ENCODE data around the gene CRHR1.

CRHR1 gene

GRCh38 chr17:45790296-45790922 lies 6.3 kb downstream of the CRHR1 start:
- DNase-seq: no peak

- no peak for DNase-seq
Measured at GRCh38 chr17:45791041-45791582, 7.0 kb downstream of the CRHR1 start.

- DNase-seq: no peak
Measured at GRCh38 chr17:45791935-45792334, 7.8 kb downstream of the CRHR1 start.

GRCh38 chr17:45792437-45792836 lies 8.3 kb downstream of the CRHR1 start:
- no peak for DNase-seq

- no peak for DNase-seq
Measured at GRCh38 chr17:45792995-45793755, 9.1 kb downstream of the CRHR1 start.

- DNase-seq: no peak
Measured at GRCh38 chr17:45793999-45794540, 9.9 kb downstream of the CRHR1 start.

GRCh38 chr17:45794840-45795239 lies 10.7 kb downstream of the CRHR1 start:
- no peak for DNase-seq

- DNase-seq: no peak
Measured at GRCh38 chr17:45800816-45801215, 16.7 kb downstream of the CRHR1 start.

- DNase-seq: no peak
Measured at GRCh38 chr17:45801421-45801820, 17.3 kb downstream of the CRHR1 start.

- DNase-seq: no peak
Measured at GRCh38 chr17:45808845-45809244, 24.7 kb downstream of the CRHR1 start.

- DNase-seq: no peak
Measured at GRCh38 chr17:45809499-45809898, 25.4 kb downstream of the CRHR1 start.

- DNase-seq: peak; percentile 17
Measured at GRCh38 chr17:45812102-45812501, 28.0 kb downstream of the CRHR1 start.

DNA sequence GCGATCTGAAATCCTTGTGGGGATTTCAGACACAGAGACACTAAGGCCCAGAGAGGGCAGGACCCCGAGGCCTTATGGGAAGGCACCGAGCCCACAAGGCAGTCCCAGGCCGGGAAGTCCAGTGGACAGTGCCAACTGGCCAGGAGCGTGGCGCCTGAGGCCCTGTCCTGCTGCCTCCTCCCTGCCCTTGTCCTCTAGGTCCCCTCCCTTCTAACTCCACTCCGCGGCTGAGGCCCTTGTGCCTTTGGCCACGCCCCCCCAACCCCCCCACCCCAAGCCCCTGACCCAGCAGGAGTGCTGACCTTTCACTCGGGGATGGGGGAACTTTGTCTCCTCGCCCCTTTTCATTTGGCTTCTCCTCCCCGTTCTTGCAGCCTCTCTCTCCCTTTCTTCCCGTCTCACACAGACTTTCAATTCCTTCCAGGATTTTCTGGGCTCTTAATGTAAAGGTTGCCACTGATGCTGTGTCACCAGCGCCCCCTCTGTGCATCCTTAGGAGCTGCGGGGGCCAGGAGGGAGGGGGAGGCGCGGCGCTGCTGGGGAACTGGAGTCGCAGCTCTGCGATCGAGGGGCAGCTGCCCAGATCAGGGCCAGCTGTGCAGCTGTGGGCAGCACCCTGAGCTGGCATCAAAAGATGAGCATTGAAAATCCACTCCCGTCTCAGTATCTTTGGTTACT lies 29.1 kb downstream of the CRHR1 start:
- DNase-seq: no peak

DNA sequence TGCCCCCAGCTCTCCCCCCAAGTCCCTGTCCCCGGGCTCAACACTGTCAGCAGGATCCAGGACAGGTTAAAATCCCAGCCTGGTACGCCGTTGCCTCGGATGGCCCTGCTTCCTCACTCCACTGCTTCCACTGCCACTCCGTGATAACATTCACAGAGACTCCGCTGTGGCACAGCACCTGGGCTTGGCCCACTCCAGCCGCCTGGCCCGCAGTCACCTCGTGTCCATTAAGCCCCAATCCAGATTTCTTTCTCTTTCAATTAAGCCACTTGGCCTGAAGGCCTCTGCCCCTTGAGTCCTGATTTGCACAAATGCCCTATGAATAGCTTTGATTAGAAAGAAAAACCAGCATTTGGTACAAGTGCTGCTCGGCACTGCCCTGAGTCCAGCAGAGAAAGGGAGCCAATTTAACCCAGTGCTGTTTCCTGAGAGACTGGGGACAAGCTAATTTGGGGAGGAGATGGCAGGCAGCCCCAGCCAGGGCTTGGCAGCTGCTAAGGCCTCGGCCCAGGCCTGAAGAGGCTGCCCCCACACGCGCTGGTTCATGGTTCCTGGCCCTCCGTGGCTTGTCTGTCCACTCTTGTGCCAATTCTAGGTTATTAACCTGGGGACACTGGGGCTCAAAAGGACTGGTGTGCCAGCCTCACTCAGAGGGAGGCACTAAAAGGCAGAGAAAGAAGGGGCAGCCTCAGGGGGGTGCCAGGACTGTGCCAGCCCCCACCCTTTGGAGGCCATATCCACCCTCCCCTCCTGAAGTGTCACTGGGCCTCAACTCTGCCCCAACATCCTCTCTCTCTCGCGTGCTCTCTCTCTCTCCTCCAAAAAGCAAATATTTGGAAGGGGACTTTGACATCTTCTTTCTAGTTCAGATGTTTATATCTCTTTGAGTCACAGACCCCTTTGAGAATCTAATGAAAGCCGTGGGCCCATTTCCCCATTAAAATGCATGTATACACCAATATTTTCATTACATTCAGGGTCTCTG lies 30.8 kb downstream of the CRHR1 start:
- DNase-seq: no peak

DNA sequence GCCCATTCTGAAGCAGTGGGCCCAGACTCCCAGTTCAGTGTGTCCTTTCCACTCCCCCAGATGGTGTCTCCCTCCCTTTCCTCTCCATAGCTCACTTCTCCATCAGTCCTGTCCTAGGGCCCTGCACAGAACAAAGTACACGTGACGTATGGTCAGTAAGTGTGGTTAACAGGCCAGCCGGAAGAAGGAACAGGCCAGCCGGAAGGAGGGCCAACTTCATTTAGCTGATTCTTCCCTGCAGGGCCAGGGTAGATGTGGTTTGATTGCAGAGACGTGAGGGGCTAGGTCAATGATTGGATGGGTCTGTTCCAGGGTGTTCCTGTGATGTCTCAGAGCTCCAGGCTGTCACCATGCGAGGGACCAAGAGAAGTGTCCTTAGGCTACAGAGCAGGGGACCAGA lies 31.6 kb downstream of the CRHR1 start:
- DNase-seq: no peak

DNA sequence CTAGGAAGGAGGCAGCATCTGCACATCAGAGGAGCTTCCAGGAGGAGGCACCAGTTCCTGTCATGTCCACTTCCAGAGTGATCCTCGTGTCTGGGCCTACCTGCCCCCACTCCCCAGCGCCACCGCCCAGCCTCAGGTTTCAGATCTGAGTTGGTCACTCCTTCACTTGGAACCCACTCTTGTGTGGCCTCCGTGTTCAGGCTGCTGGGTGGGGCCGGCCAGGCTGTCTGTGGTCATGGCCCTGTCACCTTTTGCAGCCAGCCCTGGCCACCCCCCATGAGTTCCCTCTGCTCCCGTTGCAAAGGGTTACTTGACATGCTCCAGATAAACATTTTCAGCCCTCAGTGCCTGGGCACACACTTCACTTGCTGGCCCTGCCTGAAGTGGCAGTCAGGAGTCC lies 33.9 kb downstream of the CRHR1 start:
- no peak for DNase-seq

DNA sequence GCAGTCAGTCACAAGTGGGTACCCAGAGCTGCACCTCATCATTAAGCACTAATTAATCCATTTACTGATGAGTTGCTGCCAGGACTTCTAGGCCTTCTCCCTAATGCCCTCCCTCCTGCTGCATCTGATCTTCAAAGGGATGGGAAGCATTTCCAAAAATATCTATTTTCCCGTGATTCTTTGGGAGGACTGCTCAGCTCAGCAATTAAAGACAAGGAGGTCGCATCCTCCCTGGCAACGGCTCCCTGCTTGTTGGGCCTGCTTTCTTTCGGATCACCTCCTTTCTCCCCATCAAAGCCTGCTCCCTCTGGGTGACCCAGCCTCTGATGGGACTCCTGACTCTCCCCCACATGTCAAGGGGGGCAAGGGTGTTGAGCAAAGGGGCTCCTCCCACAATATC lies 34.6 kb downstream of the CRHR1 start:
- no peak for DNase-seq

GRCh38 chr17:45819632-45820031 lies 35.5 kb downstream of the CRHR1 start:
- DNase-seq: no peak

- no peak for DNase-seq
Measured at GRCh38 chr17:45820052-45820780, 36.1 kb downstream of the CRHR1 start.

DNA sequence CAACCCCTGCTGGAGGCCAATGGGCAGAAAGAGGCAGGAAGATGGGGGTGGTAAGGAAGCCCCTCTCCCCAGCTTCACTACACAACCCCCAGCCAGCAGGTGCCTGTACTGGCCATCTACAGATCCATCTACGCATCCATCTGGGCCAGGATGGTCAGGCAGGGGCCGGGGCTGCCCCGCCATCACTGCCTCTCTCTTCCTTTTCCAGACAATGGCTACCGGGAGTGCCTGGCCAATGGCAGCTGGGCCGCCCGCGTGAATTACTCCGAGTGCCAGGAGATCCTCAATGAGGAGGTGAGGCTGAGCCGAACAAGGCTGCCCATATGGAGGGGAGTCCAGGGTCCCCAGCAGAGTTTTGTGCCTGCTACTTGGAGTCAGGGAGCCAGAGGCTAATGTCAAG lies 37.0 kb downstream of the CRHR1 start:
- DNase-seq: no peak

DNA sequence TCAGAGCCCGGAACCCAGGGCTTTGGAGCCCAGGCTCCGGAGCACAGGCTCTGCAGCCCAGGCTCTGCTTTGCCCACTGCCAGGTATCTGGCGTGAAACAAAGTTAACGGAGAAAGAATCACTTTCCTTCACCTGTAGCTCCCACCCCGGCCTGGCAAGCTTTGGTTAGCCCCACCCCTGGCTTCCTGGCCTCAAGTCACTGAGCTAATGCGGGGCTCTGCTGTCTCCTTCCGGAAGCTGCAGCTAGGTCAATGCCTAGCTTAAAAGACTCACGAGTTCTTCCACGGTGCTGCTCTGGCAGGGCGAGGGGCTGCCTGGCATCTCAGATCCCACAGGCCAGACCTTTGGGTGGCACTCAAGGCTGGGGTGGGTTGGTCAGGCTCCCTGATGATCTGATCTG lies 39.5 kb downstream of the CRHR1 start:
- DNase-seq: no peak

DNA sequence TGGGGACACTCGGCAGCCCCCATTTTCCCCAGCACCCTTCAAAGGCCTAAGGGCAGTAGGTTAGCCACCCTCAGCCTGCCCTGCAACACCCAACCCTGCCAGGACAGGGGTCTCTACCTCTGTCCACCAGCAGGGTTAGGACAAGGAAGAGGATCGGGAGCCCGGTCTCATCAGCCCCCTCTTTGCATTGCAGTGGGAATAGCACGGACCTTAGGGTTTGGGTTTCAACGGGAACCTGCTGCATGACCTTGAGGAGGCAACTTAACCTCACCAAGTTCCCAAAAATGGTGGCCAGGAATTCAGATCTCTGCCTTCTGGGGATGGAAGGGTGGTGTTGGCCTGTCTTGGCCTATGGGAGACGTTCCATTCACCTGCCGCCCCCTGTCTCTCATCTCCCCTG lies 40.4 kb downstream of the CRHR1 start:
- no peak for DNase-seq

Data from NCI-H1436 (cell line).